Left colon (tissue), 2 donors: ENCODE data around the gene SLAIN2. TPM values are rescaled to one million over a fixed set of nuclear protein-coding genes. Genes with fewer than 3 reads are reported as not detected.

ENCODE experiments used
- ATAC-seq: fragments of 200-7000 bp; cut with Tn5 transposase; one replicate; pipeline ENCODE4 v1.9.1; 2020; ENCODE audit warnings: mild to moderate bottlenecking, moderate library complexity
- DNase-seq, 2 donors: peaks; one replicate each; pipeline ENCODE4 v3.0.0-alpha.2; 2020
- intact Hi-C, 2 donors: fragments of 100-400 bp; cut with DNase I in 1 of 2; cut with micrococcal nuclease in 1 of 2; formaldehyde crosslinking; loops; one replicate each; pipeline versions ENCODE4 v1.11.2 to v1.14.0; 2022; cut with DNase I, micrococcal nuclease
- total RNA-seq, 2 donors: library from RNA; stranded (reverse); fragmentation: NEBNext Ultra II Directional; extraction: Animal tissue kit (Norgen Biotek cat#: 25700); gene quantifications; one replicate each; pipeline ENCODE4 v1.2.1, GENCODE V29; 2021
- donor health status: DM: no; HTN: no; CAD: no.
- donor health status: DM: yes; HTN: yes; CAD: no.

The SLAIN2 gene
- total RNA-seq, 2 donors from 2014 or later, result 90.1 to 94.4 TPM

DNA sequence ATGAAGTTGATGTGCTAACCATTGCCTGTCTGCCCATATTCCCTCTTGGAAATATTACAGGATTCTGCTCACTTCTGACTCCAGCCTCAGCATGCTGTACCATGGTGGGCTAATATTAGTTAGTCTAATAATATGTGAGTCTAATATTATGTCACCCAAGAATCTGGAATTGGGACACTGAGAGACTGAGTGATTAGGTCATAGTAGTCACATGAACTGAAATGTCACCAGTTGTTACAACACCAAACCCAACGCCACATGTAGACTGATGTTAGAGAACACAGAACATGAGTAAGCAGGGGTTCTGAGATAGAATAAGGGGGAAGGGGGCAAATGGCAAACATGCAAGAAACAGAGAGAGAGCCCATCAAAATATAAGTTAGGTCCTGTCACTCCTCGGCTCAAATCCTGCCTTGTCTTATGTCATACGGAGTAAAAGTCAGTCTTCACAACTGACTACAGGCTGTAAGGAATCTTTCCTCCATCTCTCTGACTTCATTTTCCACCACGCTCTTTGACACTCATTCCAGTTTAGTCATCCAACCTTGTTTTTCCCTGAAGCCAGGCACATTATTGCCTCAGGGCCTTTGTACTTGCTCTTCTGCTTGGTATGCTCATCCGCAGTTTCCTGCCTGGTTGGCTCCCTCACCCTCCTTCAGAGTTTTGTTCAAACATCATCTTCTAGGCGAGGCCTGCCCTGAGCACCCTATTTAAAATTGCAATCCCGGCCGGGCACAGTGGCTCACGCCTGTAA lies 9.6 kb upstream of the SLAIN2 start:
- intact Hi-C loops, result no loop called here
- ATAC-seq (no peak), DNase-seq (no peak)

DNA sequence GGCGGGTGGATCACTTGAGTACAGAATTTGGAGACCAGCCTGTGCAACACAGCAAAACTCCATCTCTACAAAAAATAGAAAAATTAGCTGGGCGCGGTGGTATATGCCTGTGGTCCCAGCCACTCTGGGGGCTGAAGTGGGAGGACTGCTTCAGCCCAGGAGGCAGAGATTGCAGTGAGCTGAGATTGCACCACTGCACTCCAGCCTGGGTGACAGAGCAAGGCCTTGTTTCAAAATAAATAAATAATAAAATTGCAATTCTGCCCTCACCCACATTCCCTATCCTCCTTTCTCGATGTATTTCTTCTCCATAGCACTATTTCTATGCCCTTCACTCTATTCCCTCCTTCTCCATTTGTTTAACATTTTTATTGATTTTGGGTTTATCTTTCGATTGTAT lies 8.7 kb upstream of the SLAIN2 start:
- no peak for ATAC-seq
- intact Hi-C loops, result no loop called here
- no peak for DNase-seq

DNA sequence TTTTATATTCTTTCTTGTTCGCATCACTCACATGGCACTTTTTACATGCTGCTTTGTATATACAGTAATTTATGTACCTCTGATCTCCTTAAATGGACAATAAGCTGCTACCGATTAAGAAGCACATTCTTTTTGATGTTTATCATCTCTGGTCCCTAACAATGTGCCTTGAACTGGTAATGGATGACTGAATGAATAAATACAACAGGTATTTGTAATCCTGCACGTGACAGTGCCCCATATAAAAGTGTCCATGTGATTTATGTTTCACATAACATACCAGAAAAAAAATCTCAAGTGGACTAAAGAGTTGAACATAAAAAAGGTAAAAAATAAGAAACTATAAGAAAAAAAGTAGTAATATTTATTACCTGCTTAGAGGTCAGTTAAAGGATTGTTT lies 7.7 kb upstream of the SLAIN2 start:
- intact Hi-C loops, result no loop called here
- ATAC-seq (no peak), DNase-seq (no peak)

DNA sequence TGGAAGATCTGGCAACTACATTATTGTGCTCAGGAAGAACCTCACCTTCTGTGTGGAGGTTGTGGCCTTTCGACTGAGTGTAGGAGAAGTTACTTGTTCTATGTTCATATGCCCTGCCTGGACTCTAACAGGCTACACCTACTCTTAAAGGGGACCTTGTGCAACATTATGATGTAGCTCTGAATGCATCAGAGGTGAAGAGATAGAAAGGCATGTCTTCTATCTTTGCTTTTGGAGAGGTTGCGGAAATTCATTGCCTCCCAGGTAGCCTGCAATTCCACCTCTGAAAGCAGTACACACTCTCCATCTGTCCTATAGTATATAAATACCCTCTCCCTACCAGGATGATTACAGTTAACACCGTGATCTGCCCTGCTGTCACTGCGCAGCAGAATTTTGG lies 7.1 kb upstream of the SLAIN2 start:
- DNase-seq (no peak), ATAC-seq (no peak)
- intact Hi-C loops, result no loop called here

DNA sequence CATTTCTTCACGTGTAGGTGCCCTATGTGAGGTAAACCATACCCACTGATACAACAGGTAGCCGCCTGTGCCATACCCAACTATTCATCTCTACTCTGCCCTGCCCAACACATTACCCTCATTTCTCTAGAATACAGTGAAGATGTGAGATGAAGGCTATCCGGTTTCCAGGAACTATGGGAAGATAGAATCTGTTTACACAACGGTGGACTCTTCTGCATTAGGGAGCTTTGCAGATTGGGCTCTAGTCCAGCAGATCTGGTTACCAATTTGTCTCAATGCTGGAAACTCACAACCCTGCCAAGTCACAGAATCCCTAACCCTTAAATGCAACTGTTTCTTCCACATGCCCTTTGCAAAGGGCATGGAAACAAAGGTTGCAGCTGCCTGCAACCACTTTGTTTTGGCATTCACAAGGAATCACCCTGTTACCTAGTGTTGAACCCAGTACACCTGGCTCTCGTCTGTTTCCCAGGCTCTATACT lies 6.4 kb upstream of the SLAIN2 start:
- intact Hi-C loops, result no loop called here
- ATAC-seq, result no peak
- no peak for DNase-seq

DNA sequence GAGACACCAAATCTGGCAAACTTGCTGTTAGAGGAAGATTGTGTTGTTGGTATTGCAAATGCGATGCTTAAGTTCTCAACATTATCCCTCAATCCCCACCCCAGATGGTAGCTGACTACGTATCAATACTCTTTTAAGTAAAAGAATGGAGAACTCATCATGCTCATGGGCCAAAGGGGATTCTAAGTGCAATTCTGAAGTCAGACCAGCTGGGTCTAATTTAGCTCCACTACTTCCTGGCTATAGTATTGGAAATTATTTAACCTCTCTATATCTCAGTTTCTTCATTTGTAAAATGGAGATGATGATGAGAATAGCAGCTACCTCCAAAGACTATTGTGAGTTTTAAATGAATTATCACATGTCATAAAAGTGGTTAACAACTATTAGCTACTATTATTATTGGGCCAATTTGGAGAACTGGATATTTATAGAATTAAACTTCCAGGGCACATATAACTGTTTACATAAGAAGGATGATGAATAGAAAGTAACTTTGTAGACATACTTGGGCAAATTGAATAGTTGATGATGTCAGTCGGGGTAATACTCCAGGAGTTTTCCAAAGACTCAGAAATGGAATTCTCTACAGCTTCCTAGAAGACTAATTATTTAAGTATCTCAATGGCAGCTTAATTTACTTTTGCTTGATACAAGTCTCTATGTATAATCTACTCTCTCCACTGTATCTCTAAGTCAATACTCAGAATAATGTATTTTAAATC lies 5.0 kb upstream of the SLAIN2 start:
- no peak for DNase-seq
- ATAC-seq, result no peak
- intact Hi-C loops, result no loop called here

DNA sequence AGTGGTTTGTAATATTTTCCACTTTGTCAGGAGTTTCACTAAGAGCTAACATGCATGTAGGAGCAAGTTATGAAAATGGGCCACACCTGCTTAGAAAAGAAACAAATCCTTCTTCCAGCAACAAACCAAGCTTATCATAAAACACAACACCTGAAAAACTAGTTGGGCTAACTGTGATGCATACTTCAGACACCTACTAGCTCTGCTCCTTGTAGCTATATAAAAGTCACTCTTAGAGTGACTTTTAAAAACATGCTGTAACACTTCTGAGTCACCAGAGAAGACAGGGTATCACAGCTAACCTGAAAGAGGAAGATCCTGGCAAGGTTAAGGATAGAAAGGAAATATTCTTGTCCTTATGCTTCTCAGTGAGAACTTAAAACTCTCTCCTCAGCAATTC lies 3.6 kb upstream of the SLAIN2 start:
- intact Hi-C loops, result no loop called here
- no peak for ATAC-seq
- no peak for DNase-seq

DNA sequence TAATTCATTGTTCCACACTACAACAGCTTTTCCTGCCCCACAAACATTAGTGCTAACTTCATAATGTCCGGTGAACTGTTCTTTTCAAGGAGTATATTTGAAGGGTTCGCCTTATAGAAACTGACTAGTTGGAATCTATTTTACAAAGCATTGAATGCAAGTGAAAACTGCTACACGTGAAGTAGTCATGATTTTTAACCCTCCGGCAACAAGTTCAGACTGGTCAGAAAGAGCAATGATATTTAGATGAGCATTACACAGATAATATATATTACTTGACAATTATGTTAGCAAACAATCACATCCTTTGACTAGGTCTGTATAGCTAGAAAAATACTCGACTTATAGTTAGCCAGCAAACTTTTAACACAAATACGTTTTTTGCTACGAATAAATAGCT lies 1.7 kb upstream of the SLAIN2 start:
- ATAC-seq (no peak), DNase-seq (no peak)
- intact Hi-C loops, result no loop called here

DNA sequence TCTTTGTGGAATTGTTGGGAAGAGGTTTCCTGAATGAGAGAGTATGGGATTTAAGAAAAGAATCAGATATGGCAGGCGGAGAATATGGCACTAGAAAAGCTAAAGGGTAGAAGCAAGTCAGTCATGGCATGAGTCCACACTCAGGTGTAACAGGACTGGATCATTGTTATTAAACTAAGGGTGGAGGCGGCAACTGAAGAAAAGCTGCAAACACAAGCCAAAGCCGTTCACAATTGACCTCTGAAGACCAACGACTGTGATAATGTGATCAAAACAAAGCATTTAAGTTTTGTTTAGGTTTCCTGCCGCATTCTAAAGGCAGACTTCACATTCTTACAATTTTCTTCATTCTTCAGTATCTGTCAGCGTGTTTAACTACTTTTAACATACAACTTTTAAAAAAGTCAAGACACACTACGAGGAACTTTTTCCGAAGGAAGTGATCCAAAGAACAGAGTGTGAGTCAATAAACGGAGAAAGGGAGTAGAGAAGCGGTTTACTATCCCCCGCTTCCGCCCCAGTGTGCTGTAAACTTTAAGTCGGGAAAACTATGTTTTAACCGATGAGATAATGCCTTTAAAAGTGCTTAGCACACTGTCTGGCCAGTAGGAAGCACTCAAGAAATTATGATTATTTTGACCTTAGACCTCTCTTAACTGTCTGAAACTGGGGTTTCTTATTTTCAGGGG lies 909 bp upstream of the SLAIN2 start:
- intact Hi-C loops, result no loop called here
- ATAC-seq, result peak; percentile 56
- peak; percentile 41 to 46 for DNase-seq

DNA sequence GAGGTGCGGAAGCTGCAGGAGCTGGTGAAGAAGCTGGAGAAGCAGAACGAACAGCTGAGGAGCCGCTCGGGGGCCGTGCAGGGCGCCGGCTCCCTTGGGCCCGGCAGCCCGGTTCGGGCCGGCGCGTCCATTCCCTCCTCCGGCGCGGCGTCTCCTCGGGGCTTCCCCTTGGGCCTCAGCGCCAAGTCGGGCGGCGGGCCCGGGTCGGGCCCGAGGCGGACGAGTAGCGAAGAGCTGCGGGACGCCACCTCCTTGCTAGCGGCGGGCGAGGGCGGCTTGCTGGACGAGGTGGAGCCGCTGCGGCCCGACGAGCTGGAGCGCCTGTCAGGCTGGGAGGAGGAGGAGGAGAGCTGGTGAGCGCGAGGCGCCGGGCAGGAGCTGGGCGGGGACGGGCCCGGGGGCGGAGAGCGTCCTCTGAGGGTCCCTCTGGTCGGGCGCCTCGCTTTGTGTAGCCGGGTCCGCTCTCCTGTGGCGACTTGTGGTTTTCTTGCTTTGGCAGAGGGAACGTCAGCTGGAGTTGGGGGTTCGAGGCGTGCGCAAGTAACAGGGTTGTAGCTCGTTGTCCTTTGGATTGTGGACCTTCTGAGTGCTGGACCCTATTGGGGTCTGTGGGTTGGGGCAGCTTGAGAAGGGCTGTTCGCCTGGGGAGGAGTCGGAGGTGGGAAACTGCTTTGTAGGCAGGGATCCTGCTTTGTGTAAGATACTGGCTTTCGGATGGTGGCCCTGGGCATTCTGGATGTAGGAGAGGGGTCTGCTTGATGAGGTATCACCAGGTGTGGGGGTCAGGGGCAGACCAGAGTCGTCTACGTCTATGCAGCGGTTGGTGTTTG lies 662 bp downstream of the SLAIN2 start:
- peak; percentile 44 to 72 for DNase-seq
- peak; percentile 42 for ATAC-seq
- intact Hi-C loops, result no loop called here

DNA sequence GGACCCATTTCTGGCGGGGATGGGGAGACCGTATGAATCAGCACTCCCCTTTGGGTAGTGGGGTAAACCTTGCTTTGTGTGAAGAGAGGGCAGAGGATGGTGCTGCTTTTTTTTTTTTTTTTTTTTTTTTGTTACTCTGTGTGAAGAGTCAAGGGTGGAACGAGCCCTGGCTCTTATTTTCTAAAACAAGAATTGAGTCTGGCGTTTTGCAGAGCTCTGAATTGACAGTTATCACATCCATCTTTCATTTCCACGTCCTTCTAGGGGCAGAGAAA lies 1.2 kb downstream of the SLAIN2 start:
- no peak for DNase-seq
- ATAC-seq, result no peak
- intact Hi-C loops, result no loop called here

DNA sequence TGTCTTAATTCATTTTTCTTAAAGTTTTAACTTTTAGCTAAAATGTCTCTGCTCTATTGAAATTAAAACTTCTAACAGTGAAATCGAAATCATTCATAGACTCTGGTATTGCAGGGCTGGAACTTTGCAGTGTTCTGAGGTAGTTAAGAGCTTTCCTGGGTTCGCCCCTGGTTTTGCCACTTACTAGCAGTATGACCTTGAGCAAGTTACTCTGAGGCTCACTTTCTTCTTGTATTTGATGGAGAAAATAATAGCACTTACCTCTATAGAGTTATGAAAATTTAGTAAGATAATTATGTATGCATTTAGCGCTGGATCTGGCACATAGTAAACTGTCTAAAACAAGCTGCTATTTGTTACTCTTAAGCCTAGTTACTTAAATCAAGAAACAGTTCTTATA lies 1.7 kb downstream of the SLAIN2 start:
- ATAC-seq (no peak), DNase-seq (no peak)
- intact Hi-C loops, result no loop called here

DNA sequence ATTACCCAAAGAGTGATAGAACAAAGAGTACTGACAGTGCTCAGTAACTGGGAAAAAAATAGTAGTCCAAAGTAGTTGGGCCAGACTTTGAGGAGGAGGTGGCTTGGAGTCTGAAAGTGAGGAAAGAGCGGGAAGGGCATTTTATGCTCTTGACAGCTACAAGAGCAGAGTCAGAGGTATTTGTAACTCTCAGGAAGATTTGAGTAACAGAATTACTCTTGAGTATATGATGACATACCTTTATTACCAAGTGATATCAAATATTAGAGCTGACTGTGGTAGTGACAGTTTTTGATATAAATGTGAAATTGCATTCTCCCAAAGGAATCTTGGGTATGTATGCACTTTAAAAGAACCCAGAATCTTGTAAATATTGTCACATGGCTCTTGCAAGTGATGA lies 2.2 kb downstream of the SLAIN2 start:
- no peak for DNase-seq
- ATAC-seq, result no peak
- intact Hi-C loops, result no loop called here

DNA sequence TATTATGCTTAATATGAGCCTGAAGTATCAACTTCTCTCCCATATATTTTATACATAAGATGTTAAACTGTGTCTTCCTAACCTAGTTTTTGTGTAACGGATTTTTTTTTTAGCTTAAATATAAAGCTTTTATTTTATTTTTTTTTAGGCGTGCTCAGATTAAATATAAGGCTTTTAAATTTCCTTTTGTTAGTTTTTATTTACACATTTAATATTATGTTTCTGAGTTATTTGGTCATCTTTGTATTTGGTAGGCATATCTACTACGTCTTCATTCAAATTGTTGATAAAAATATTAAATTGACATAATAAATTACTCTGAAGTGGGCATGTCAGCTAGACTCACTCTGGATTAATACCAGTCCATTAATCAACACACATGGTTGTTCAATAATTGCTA lies 4.2 kb downstream of the SLAIN2 start:
- intact Hi-C loops, result no loop called here
- no peak for ATAC-seq

DNA sequence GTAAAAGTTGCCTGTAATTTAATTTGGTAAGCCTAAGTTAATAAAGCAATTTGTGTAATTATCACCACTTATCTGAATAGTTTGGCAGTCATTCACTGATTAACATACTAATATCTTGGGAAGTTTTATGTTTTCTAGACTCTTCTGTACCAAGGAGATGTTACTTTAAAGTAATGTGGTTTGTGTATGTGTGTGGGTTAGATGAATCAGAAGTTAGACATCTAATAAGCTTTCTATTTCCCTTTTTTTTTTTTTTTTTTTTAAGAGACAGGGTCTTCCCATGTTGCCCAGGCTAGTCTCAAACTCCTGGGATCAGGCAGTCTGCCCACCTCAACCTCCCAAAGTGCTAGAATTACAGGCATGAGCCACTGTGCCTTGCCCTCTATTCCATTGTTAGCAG lies 5.3 kb downstream of the SLAIN2 start:
- intact Hi-C loops, result no loop called here
- DNase-seq, result no peak
- no peak for ATAC-seq

More for the DNA sequence above, 4.2 kb downstream of the SLAIN2 start:
- no peak for DNase-seq

DNA sequence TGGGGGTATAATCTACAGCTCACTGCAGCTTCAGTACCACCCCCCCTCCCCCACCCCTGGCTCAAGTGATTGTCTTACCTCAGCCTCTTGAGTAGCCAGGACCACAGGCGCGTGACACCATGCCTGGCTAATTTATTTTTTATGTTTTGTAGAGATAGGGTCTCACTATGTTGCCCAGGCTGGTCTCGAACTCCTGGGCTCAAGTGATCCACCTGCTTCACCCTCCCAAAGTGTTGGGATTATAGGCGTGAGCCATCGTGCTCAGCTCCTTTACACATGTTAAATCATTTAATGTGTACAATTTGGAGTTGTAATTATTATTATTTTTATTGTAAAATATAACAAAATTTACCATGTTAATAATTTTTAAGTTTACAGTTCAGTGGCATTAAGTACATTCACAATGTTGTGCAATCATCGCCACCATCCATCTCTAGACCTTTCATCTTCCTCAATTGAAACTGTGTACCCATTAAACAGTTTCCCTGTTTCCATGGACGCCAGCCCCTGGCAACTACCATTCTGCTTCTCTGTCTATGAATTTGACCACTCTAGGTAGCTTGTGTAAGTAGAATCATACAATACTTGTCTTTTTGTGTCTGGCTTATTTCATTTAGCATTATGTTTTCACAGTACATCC lies 6.1 kb downstream of the SLAIN2 start:
- ATAC-seq (no peak), DNase-seq (no peak)
- intact Hi-C loops, result no loop called here

DNA sequence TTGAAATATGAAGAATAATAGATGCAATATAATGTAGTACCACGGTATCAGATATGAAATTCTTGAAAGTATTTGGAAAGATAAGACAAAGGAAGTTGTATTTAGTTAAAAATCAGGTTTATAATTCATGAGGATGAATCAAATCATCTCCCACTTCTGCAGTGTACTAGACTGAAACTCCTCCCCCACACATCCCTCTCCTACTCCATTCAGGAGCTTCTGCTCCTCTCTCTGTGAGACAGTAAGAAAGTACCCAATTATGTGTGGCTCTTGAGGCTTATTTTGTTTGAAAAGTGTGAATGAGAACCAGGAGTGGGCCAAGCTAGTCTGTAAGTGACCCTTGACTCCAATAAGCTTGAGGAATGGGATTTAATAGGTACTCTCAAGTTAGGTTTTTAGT lies 9.5 kb downstream of the SLAIN2 start:
- ATAC-seq, result no peak
- intact Hi-C loops, result no loop called here

DNA sequence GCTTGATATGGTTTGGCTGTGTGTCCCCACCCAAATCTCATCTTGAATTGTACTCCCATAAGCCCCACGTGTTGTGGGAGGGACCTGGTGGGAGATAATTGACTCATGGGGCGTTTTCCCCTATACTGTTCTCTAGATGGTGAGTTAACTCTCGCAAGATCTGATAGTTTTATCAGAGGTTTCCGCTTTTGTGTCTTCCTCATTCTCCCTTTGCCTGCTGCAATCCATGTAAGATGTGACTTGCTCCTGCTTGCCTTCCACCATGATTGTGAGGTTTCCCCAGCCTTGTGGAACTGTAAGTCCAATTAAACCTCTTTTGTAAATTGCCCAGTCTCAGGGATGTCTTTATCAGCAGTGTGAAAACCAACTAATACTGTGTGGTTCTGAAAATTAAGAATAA lies 11.5 kb downstream of the SLAIN2 start:
- DNase-seq (no peak), ATAC-seq (no peak)
- intact Hi-C loops, result no loop called here

More for the DNA sequence above, 9.5 kb downstream of the SLAIN2 start:
- DNase-seq, result no peak

DNA sequence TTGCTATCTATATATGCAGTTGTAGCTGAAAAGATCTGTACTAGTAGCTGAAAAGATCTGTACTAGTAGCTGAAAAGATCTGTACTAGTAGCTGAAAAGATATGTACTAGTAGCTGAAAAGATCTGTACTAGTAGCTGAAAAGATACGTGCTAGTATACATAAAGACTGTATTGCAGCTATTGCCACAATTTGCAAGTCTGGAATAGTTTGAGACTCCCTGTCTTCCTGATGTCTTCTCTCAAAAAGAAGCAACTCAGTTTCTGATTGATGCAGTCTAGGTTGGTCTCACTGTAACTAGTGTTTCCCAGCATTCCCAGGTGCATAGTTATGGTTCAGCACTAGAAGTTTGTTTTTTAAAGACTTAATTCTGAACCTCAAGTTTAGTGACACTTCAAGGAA lies 15.0 kb downstream of the SLAIN2 start:
- DNase-seq (no peak), ATAC-seq (no peak)
- intact Hi-C loops, result no loop called here
